HepG2 (cell line): ENCODE measurements around the gene EEIG1.

Experiments used
- CTCF ChIP-seq: sonication (generic); formaldehyde crosslinking; IDR thresholded peaks from 2 replicates; pipeline ENCODE4 v1.5.0; 2020; ENCODE audit warnings: mild to moderate bottlenecking, missing genetic modification reagents, moderate library complexity
- EP300 ChIP-seq, 3 experiments: sonication (generic) in 1 of 3; formaldehyde crosslinking in 1 of 3; IDR thresholded peaks; 2 replicates each; pipeline versions ENCODE4 v1.5.1 to v1.6.1; 2011 to 2020; ENCODE audit warnings: low read depth in 2 of 3, low read length in 2 of 3, borderline replicate concordance in 1 of 3, improper control_type of control experiment in 1 of 3, mild to moderate bottlenecking in 1 of 3, missing genetic modification reagents in 1 of 3, moderate library complexity in 1 of 3
- HOMEZ ChIP-seq: IDR thresholded peaks from 2 replicates; pipeline ENCODE4 v1.6.1; 2016; ENCODE audit warnings: low read depth
- ZBTB20 ChIP-seq: sonication (generic); formaldehyde crosslinking; IDR thresholded peaks from 2 replicates; pipeline ENCODE4 v1.8.1; 2023; ENCODE audit warnings: missing genetic modification reagents, low read depth, mild to moderate bottlenecking, borderline replicate concordance
- ZNF431 ChIP-seq: sonication (generic); formaldehyde crosslinking; IDR thresholded peaks from 2 replicates; pipeline ENCODE4 v1.9.0; 2022; ENCODE audit warnings: missing genetic modification reagents, low read depth, mild to moderate bottlenecking, borderline replicate concordance

- TF ChIP-seq EP300 (IDR thresholded peaks at IDR 0.05; ENCODE audit: low read depth in 2 of 2, low read length in 2 of 2) (no peak), EP300 (CRISPR knock-in tag; IDR thresholded peaks at IDR 0.05; ENCODE audit: borderline replicate concordance) (no peak), CTCF (CRISPR knock-in tag) (no peak), ZNF431 (no peak), ZBTB20 (CRISPR knock-in tag) (no peak), HOMEZ (CRISPR knock-in tag) (no peak)
These were observed 44.4 kb downstream of the EEIG1 start for GRCh38 chr9:127936347-127936852.
